ENCODE data around the gene BMP6. TPM values are rescaled to one million over a fixed set of nuclear protein-coding genes. Genes with fewer than 3 reads are reported as not detected.

BMP6 gene
- total RNA-seq, 1 donor from 2014 or later, result 0.97 TPM

- Mint-ChIP-seq H3K9me3 (ENCODE audit: unreplicated experiment) (no peaks in the 10 kb centered on the region), H3K4me3 (ENCODE audit: unreplicated experiment) (no peak overlapping the region), H3K27me3 (ENCODE audit: unreplicated experiment) (no peaks in the 10 kb centered on the region), H3K27ac (ENCODE audit: unreplicated experiment) (no peak overlapping the region), H3K4me1 (ENCODE audit: unreplicated experiment) (no peaks in the 10 kb centered on the region), H3K36me3 (ENCODE audit: low read depth, unreplicated experiment) (no peaks in the 10 kb centered on the region)
- no peak for DNase-seq (ENCODE audit: low spot score)
- no peak for TF ChIP-seq CTCF (IDR thresholded peaks at IDR 0.05; ENCODE audit: unreplicated experiment)
These were observed 121.3 kb downstream of the BMP6 start for GRCh38 chr6:7846966-7847818.

GRCh38 chr6:7848229-7848628, 122.3 kb downstream of the BMP6 start:
- H3K9me3 Mint-ChIP-seq (ENCODE audit: unreplicated experiment), result no peaks in the 10 kb centered on the region
- no peak overlapping the region for H3K27ac Mint-ChIP-seq (ENCODE audit: unreplicated experiment)
- H3K4me3 Mint-ChIP-seq (ENCODE audit: unreplicated experiment), result no peak overlapping the region
- no peak for DNase-seq (ENCODE audit: low spot score)
- no peaks in the 10 kb centered on the region for H3K4me1 Mint-ChIP-seq (ENCODE audit: unreplicated experiment)
- TF ChIP-seq CTCF (IDR thresholded peaks at IDR 0.05; ENCODE audit: unreplicated experiment), result no peak
- no peaks in the 10 kb centered on the region for H3K36me3 Mint-ChIP-seq (ENCODE audit: low read depth, unreplicated experiment)
- no peaks in the 10 kb centered on the region for H3K27me3 Mint-ChIP-seq (ENCODE audit: unreplicated experiment)

GRCh38 chr6:7851780-7852179, 125.9 kb downstream of the BMP6 start:
- H3K36me3 Mint-ChIP-seq (ENCODE audit: low read depth, unreplicated experiment), result no peaks in the 10 kb centered on the region
- H3K27ac Mint-ChIP-seq (ENCODE audit: unreplicated experiment), result no peak overlapping the region
- H3K9me3 Mint-ChIP-seq (ENCODE audit: unreplicated experiment), result no peaks in the 10 kb centered on the region
- no peaks in the 10 kb centered on the region for H3K4me1 Mint-ChIP-seq (ENCODE audit: unreplicated experiment)
- H3K27me3 Mint-ChIP-seq (ENCODE audit: unreplicated experiment), result no peaks in the 10 kb centered on the region
- no peak overlapping the region for H3K4me3 Mint-ChIP-seq (ENCODE audit: unreplicated experiment)
- no peak for DNase-seq (ENCODE audit: low spot score)
- TF ChIP-seq CTCF (IDR thresholded peaks at IDR 0.05; ENCODE audit: unreplicated experiment), result no peak

- no peak overlapping the region for H3K27ac Mint-ChIP-seq (ENCODE audit: unreplicated experiment)
- no peak for TF ChIP-seq CTCF (IDR thresholded peaks at IDR 0.05; ENCODE audit: unreplicated experiment)
These were observed 133.7 kb downstream of the BMP6 start for GRCh38 chr6:7859591-7859990.

GRCh38 chr6:7865781-7866180, 139.9 kb downstream of the BMP6 start:
- H3K36me3 Mint-ChIP-seq (ENCODE audit: low read depth, unreplicated experiment), result no peaks in the 10 kb centered on the region
- no peaks in the 10 kb centered on the region for H3K4me1 Mint-ChIP-seq (ENCODE audit: unreplicated experiment)
- no peaks in the 10 kb centered on the region for H3K9me3 Mint-ChIP-seq (ENCODE audit: unreplicated experiment)
- TF ChIP-seq CTCF (IDR thresholded peaks at IDR 0.05; ENCODE audit: unreplicated experiment), result no peak
- H3K27ac Mint-ChIP-seq (ENCODE audit: unreplicated experiment), result no peak overlapping the region
- no peak for DNase-seq (ENCODE audit: low spot score)
- no peak overlapping the region for H3K4me3 Mint-ChIP-seq (ENCODE audit: unreplicated experiment)
- H3K27me3 Mint-ChIP-seq (ENCODE audit: unreplicated experiment), result peaks cover 1% of the 10 kb centered on the region

More at GRCh38 chr6:7859591-7859990, 133.7 kb downstream of the BMP6 start:
- no peak overlapping the region for H3K4me3 Mint-ChIP-seq (ENCODE audit: unreplicated experiment)
- no peaks in the 10 kb centered on the region for H3K36me3 Mint-ChIP-seq (ENCODE audit: low read depth, unreplicated experiment)
- no peaks in the 10 kb centered on the region for H3K9me3 Mint-ChIP-seq (ENCODE audit: unreplicated experiment)
- H3K27me3 Mint-ChIP-seq (ENCODE audit: unreplicated experiment), result peaks cover 1% of the 10 kb centered on the region
- H3K4me1 Mint-ChIP-seq (ENCODE audit: unreplicated experiment), result no peaks in the 10 kb centered on the region
- no peak for DNase-seq (ENCODE audit: low spot score)
